NCI-H1092 treated with DMSO at 0.1 percent for 48 hours (cell line): ENCODE results near the gene NEDD4L.

ENCODE experiments used
- DNase-seq: peaks from one replicate; lab custom pipeline; 2025; lab: John Stamatoyannopoulos, UW

NEDD4L gene

DNA sequence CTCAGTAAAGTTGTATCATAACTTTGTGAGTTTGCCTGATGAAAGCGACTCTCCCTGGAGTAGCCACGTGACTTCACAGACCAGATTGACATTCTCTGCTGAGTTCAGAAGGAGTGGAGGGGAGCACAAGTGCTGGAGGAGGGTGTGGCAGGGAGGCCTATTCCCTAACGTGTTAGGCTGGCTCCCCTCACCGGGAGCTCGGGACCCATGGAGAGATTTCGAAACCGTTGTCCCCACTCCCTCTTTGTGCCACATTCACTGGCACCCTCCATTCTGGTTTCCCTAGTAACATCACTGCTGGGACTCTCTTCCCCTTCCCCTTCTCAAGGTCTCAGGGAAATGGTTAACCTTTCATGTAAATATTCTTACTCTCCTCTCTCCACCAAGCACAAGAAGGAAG is 304.9 kb downstream of the NEDD4L start:
- no peak for DNase-seq

DNA sequence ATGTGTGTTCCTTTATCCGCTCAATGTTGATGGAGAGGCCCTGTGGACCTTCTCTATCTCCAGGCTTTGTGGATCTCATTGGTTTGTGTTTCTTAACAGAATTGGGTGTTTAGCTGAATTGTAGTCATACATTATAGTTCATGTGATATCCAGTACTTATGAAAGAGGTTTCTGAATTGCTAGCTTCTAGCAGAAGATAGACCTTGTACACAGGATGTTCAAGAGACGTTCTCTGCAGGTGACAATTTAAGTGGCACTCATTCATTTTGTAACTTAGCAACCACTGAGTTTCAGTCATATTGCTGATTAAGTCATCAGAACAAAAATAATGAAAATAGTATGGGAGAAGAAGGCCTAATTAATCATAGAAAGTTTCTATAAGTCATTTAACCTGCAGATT is 305.6 kb downstream of the NEDD4L start:
- no peak for DNase-seq

DNA sequence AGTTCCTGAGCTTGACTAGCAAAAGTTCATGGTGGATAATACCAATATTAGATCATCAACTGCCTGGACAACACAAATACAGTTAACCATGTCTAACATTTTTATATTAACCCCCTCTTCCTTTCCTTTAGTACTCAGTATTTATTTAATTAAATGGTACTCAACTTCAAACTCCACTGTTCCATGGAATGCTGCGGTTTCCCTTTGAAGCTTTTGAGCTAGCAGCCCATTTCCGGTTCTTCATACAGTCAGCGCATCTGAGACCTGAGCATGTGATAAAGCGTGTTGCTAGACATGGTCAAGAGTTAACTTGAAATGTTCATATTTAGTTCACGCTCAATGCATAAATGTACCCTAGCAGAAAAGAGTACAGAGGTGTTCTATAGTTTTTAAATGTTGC is 306.5 kb downstream of the NEDD4L start:
- no peak for DNase-seq

DNA sequence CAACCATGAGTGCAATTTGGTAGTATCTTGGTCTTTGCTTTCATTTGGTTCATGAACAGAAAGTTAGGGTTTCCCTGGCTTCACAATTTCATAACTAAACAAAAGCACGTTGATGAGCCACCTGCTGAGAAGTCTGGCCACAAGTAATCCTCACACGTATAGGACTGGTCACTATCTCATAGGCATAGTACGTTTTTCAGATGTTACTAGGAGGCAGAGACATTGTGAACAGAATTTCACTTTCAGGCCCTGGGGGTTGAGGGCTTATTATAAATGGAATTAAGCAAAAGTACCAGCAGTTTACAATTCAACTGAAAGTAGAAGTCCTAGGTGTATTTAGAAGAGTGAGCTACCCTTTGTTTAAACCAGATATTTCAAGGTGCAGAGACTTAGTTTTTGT is 307.8 kb downstream of the NEDD4L start:
- no peak for DNase-seq

DNA sequence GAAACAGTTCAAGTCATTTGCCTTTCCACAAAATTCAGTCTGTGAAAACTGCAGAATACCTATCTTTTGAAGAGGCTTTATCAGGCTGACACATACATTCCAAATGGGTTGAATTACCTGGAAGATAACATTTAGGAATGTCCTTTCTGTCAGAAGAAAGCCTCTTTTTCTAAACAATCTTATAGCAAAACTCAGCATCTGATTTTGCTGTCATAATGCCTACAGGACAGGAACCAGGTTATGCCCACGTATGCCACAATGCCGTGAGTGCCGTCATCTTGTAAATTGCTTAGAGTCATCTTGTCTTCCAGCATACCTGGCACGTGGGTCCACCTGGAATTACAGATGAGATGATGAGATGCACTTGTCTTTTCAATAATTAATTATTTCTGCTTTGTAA is 309.6 kb downstream of the NEDD4L start:
- no peak for DNase-seq

DNA sequence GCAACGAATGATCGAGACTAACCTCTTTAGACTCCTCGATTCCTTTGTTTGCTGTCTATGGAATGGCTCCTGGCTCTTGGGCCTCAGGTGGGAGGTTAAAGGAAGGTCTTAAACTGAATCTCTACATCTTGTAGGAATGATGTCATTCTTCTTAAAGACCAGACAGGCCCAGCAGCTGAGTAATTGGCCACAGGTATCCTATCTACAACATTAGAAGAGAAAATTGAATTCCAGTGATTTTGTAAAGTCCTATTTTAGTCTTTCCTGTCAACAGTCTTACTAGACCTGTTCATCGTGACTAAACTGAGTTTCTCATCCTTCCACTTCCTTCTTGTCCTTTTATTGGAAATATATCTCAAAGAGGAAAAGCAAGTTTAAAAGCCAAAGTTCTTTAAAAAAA is 310.0 kb downstream of the NEDD4L start:
- DNase-seq = no peak

DNA sequence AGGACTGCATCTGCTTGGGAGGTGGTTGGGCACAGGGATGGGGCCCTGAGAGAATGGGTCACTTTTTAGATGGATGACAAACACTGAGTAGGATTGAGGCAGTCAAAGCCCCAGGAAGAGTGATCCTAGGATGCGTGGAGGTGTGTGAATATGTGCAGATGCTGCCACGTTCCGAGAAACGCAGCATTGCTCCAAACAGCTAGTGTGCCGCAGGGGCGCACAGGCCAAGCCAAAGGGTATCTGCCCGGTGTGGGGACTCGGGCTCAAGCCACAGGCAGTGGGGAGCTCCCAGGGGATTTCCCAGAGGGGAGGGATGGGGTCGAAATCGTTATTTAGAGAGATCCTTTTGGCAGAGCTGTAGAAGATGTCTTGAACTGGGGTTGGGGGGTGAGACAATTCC is 310.8 kb downstream of the NEDD4L start:
- no peak for DNase-seq

DNA sequence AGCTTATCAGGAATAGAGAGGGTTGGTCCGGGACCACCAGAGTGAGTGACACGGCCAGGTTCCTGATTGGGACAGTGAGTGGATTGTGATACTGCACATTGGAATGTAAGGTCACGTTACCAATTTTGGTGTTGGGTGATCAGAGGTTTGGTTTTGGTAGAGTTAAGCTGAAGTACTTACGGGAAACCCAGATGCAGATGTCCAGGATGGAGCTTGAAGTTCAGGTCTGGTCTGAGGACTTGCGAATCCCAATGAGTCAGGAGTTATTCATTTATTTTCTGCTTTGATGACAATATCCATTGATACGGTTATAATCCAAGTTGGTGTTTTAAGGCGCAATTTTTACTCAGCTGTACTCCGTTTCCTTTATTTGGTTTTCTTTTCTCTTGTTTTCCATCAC is 311.2 kb downstream of the NEDD4L start:
- no peak for DNase-seq

DNA sequence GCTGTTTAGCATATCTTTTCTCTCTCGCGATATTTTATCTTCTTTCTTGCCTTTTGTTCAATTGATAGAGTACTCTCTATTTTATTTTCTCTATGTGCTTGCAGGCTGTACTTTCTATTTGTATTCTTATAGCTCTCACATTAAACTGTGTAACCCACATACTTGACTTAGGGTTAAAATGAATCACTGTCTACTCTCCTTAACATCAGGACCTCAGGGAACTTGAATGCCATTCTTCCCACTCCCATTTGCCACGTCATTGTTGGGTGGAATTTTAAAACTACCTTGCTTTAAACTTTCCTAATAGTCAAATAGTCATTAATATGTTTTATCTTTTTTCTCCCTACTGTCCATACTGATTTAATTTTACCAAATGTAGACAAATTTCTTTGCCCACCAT is 315.2 kb downstream of the NEDD4L start:
- no peak for DNase-seq

DNA sequence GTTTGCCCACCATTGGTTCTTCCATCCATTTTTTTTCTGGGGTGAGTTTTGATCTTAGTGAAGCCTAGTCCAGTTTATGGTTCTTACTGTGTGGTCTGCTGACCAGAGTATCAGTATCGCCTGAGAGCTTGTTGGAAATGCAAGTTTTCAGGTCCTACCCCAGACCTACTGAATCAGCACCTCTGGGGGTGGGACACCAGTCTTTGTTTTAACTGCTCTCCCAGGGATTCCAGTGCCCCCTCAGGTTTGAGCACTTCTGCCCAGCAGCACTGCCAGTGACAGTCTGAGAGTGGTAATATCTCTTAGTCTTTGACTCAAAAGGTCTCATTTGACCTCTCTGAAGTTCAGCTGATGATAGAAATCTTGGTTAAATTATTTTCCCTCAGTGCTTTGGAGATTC is 315.6 kb downstream of the NEDD4L start:
- no peak for DNase-seq

DNA sequence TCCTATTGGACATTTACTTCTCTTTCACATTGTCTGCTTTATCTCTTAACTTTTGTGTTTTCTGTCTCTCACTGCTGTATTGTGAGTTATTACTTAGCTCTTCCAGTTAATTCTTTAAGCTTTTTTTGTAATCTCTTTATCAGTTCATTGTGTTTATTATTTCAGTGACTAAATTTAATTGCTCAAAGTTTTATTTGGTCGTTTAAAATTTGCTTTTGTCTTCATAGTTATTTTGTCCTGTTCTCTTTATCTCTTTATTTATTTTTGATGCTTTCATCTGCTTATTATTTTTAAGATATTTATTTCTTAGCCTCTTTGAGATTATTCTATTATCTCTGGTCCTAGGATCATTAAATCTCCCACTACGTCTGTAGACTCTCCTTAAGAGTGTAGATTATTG is 316.3 kb downstream of the NEDD4L start:
- no peak for DNase-seq

DNA sequence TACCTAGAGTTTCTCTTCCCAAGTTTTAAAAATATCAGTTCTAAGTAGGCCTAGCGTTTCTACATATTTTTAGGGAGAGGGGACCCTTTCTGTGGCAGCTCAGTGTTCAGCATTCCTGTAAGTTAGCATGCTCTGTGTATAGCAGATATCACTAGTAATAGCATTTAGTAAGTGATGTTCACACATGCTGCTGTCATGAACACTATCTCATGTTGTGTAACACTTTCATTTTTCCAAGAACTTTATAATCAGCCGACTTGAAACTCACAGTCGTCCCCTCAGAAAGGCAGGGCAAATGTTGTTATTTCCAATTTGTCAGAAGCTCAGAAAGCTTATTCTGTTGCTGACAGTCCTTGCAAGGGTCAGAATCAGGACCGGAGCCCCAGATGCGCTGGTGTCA is 317.2 kb downstream of the NEDD4L start:
- no peak for DNase-seq

DNA sequence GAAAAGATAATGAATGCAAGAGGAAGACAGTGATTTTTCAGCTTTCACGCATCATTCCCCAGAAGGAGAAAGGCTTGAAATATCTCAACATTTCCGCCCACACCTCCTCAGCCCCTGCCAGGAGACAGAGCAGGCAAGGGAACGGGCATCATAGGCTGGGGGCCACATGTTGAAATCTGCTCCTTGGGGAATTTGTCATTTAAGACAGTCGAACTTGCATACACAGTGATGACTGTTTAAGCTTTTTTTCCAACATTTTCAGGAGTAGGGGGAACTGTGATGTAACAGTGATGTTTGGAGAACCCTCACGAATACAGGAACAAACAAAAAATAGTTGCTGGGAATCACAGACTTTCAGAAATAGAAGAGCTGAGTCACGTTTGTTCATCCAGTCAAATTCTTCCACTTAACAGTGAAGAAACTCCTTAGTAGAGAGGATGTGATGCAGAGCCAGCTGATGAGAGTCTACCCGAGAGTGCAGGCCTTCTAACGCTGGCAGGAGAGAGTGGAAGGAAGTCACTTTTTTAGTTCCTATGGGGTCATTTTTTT is 318.1 kb downstream of the NEDD4L start:
- DNase-seq = no peak

DNA sequence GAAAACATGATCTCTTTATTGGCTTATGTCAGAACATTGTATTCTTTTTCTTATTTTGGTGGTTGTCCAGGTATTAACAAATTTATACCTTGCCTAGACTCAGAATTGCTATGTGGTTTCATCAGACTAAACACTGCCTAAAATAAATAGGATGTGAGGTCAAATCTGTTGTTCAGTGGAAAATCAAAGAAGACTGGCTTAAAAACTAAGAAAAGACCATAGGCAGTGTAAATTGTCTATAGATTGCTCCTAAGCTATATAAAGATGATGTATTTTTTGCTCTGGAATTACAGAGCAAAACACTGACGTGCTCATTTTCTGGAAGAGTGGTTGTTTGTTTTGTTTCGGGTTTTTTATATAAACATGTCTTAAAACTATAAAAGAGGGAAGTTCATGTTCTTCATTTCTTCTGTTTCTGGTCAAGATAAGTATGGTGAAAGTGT is 318.8 kb downstream of the NEDD4L start:
- DNase-seq = no peak

DNA sequence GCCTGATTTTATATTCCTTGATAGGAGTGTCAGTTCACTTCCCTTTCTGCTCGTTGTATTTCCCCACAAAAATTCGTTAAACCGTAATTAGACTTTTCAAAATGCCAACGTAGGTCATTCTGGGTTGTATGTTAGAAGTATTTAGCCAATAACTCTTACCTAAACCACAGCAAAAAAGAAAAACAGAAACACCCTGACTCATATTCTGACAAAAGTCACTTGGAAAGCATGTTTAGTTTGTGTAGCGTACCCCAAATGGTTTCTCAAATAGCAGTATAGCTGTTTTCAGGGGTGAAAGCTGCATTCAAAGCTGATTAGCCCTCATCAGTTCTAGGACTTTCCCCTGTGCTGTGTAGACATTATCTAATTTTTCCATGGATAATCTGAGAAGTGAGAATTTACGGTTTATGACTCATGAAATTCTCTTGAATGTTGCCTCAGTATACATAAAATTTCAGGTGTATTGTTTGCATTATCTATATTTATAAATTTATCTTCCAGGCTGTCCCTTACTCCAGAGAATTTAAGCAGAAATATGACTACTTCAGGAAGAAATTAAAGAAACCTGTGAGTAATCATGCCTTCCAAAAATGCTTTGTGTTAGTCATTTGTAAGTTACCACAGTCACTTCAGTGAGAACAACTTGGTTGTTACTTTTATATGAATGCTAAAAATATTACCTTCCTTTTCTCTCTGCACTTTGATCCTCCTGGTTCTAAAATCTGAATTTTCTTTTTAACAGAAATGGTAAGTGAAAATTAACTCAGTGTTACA is 319.9 kb downstream of the NEDD4L start:
- no peak for DNase-seq

DNA sequence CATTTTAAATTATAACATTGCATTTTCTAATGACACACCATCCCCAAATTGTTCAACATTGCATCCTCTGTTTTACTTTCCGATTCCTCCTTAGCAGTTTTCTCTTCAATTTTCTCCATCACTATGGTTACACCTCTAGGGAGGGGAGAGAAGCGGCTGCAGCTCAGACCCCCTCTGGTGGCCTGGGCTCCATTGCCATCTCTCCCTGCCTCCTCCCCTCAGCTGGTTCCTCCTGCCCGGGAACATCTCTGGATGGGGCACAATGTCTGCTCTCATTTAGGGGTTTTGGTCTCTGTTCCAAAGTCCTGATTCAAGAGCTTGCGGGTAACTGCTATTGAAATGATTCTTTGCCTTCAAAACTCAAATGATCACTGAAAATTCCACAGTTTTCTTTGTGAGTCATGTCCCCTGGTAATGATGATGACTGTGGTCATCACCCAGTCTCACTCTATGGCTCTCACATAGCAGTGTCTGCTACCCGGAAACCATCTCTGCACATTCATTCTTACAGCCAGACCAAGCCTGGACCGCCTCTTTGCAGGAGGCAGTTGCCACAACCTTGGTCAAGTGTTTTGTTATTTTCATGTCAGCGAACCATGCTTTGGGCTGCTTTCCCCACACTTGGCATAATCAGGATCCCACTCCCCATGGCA is 321.0 kb downstream of the NEDD4L start:
- no peak for DNase-seq

DNA sequence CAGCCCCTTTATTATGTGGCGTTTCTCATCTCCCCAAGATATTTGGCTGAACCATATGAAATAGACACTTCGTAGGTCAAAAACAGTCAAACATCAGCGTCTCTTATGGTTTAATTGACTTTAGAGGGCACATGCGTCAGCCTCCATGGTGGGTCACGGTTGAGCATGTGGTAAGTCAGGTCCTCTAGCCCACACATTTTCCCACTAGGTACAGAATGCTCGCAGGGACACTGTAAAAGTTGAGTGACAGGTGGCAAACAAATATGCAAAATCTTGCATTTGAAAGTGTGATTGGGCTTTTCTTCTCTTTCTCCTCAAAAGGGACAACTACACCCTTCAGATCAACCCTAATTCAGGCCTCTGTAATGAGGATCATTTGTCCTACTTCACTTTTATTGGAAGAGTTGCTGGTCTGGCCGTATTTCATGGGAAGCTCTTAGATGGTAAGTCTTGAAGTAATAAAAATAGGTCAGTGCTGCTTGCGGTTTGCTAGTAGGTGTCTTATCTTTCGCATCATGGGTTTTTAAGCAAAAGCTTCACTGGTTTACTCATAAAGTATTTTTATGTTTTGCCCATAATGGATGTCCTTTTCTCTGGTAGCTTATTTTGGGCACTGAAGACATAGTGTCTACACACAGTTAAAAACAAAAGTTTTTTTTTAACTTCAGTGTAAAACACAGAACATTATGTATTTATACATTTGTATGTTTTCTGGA is 323.6 kb downstream of the NEDD4L start:
- no peak for DNase-seq

DNA sequence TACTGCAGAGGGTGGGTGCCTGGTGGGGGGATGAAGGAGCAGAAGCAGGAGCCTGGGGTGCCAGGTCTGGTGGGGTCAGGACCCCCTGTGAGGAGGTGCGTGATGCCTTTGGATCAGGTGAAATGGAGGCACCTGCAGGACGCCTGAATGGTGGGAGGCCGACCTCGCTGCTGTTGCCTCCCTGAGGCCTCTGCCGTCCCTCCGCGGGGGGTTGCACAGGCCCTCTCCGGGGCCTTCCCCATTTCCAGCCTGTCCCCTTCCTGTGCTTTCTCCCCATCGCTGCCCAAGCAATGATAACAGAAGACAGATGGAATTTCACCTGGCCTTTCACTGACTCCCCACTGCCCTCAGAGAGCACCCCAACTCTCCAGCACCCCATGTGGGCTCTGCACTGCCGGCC is 325.6 kb downstream of the NEDD4L start:
- no peak for DNase-seq

DNA sequence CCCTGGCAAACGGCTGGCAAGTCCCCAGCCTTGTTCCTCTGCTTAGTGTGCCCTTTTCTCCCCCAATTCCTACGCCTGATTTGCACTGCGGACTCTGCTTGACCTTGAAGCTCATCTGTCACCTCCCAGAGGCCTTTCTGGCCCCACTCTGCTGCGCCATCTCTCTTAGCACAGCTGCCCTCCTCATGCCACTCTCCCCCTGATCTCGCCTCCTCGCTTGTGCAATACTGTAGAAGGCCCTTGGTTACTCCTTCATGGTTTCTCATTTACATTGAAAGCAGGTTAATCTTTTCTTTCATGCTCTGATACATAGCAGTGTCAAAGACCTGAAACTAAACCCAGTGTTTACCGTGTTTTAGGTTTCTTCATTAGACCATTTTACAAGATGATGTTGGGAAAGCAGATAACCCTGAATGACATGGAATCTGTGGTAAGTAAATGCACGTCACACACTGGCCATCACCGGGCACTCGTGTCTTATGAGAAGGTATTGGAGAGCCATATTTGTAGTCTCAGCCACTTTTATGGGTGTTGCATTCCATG is 326.1 kb downstream of the NEDD4L start:
- DNase-seq = no peak

DNA sequence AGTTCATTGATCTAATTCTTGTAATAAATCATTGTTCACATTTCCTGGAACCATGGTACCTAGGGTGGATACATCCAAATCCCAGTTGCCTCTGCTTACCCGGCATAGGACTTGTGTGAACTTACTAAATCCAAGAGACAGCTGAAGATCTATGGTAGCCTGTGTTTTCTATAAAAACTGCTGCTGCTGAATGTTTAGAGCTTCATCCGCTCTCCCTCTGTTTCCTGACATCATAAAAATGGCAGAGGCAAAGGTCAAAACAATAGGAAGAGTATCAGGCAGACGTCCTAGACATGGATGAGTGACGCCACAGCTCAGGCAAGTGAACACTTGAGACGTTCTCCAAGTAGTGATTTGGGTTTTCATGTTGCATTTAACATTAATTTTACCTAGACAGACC is 326.6 kb downstream of the NEDD4L start:
- DNase-seq = no peak

DNA sequence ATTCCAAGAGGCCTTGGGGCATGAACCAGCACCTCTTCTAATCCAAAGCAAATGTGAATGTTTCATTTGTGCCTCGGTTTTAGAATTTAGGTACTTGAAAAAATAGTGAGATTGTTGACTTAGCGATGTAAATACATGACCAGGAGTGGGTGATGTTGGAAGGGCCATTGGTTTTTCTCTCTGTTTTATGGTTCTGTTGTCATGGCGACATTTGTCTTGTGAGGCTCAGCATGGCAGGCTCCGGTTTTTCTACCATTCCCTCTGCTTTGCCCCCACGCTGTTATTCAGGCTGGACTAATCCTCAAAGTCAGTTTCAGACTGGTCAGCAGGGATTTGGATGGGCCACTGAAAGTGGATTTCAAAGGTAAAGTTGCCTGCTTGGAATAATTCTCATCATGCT is 329.5 kb downstream of the NEDD4L start:
- DNase-seq = peak; percentile 78

DNA sequence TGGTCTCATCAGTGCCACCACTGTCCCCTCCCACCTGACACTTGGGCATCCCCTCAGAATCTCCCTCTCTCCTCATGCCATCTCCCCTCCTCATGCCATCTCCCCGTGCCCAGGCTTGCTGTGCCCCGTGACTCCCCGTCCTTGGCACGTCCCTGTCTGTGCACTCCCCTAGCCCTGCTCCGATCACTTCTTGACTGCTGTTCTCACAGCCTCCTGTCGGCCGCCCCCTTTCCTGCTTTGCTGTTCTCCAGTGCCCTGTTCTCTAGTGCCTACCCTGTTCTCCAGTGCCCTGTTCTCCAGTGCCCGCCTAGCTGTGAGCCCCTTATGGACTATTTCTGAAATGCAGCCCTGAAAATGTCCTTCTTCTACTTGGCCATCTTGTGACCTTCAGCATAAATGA is 331.0 kb downstream of the NEDD4L start:
- no peak for DNase-seq
